HG03432 (cell line): ENCODE measurements around the gene NFAM1.
A peak's percentile ranks its signal among the peaks of the same experiment; 100 is the strongest.

Experiments
- ATAC-seq: cut with Tn5 transposase; IDR thresholded peaks from one replicate; pipeline ENCODE4 v1.9.1; 2021; ENCODE audit warnings: mild to moderate bottlenecking, moderate library complexity; ENCODE audit not compliant: unreplicated experiment

The NFAM1 gene

GRCh38 chr22:42439821-42440674 lies 7.8 kb upstream of the NFAM1 start:
- no peak for ATAC-seq

- ATAC-seq, result no peak
Measured at GRCh38 chr22:42439021-42439567, 6.9 kb upstream of the NFAM1 start.

- no peak for ATAC-seq
Measured at GRCh38 chr22:42438293-42438650, 6.1 kb upstream of the NFAM1 start.

GRCh38 chr22:42437488-42438292 lies 5.5 kb upstream of the NFAM1 start:
- peak; percentile 69 for ATAC-seq

- ATAC-seq, result no peak
Measured at GRCh38 chr22:42436404-42436803, 4.2 kb upstream of the NFAM1 start.

- ATAC-seq, result no peak
Measured at GRCh38 chr22:42434748-42435425, 2.7 kb upstream of the NFAM1 start.

GRCh38 chr22:42433754-42434682 lies 1.8 kb upstream of the NFAM1 start:
- no peak for ATAC-seq

GRCh38 chr22:42432818-42433217 lies 615 bp upstream of the NFAM1 start:
- no peak for ATAC-seq

- ATAC-seq, result no peak
Measured at GRCh38 chr22:42431401-42432019, 693 bp downstream of the NFAM1 start.

GRCh38 chr22:42430528-42431125 lies 1.6 kb downstream of the NFAM1 start:
- ATAC-seq, result no peak

GRCh38 chr22:42428760-42429159 lies 3.4 kb downstream of the NFAM1 start:
- no peak for ATAC-seq

GRCh38 chr22:42428025-42428424 lies 4.2 kb downstream of the NFAM1 start:
- no peak for ATAC-seq

GRCh38 chr22:42427167-42427566 lies 5.0 kb downstream of the NFAM1 start:
- ATAC-seq, result no peak

GRCh38 chr22:42425989-42426355 lies 6.2 kb downstream of the NFAM1 start:
- no peak for ATAC-seq

- ATAC-seq, result no peak
Measured at GRCh38 chr22:42425337-42425988, 6.7 kb downstream of the NFAM1 start.

GRCh38 chr22:42419243-42419881 lies 12.8 kb downstream of the NFAM1 start:
- peak; percentile 43 for ATAC-seq

GRCh38 chr22:42418811-42419242 lies 13.4 kb downstream of the NFAM1 start:
- no peak for ATAC-seq

GRCh38 chr22:42417645-42418305 lies 14.4 kb downstream of the NFAM1 start:
- ATAC-seq, result no peak
